NCI-H1105 treated with DMSO at 0.1 percent for 48 hours (cell line): ENCODE data around the gene KCNK10.

Experiments used
- DNase-seq: peaks from one replicate; lab custom pipeline; 2025; lab: John Stamatoyannopoulos, UW

The KCNK10 gene

DNA sequence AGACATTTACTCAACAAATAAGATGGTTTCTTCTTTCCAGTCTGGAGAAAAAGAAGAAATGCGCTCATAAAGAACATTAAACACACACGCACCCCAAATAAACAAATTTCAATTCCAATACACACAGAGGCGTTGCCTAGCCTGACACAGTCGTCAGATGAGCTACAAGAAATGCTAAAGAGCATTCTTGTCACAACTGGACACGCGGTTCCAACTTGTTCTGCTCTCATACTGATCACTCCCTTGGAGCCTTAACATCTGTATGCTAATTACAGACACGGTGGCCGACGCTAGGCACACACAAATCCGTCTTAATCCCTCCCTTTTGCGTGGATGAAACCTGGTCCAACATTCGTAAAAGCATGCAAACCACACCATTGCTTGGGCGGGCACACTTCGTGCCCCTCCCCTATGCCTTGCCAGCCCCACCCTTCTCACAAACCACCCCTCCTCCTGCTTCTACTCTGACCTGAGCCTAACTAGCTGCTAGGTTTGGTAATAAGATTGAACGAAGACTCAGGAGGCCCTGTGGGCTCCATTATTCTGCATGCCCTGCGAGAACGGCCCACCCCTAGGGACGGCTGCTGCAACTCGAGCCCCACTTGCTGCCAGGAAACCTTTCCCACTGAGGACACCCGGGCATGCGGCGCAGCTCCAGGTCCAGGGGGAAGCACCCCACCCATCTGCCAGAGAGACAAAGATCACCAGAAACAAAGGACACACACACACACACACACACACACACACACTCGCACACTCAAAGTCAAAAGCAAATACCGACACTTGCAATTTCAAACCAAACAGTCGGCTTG lies 1.2 kb downstream of the KCNK10 start:
- no peak for DNase-seq

DNA sequence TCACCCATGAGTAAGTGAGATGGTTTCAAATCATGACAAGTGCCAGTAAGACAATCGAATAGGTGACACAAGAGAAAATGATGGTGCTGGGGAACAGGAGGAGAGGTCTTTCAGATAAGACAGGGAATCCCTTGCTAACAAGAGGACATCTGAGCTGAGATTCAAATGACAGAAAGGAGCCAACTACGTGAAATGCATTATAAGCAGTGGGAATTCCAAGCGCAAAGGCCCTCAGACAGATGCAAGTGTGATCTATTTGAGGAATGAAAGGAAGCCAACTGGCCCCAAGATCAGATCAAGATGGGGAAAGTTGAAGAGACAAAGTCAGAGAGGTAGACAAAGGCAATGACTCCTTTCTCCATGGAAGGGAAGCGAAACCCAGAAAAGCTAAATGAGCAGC lies 4.7 kb downstream of the KCNK10 start:
- no peak for DNase-seq

DNA sequence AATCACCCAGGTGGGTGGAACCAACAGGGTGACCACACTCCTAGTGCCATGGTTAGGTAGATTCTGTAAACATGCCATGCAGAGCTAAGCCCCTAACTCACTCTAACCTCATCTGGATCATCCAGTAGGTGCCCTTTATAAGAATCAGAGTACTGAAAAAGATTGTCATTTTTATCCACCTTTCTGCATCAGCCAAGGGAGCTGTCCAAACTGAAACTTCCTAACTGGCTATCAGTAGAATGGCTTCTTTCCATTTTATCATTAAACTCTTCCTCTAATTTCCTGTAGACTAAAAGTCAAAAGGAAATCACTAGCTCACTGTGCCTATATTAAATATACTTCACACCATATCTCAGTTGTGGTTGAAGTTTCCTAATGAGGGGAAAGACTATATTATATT lies 6.5 kb downstream of the KCNK10 start:
- DNase-seq = no peak

DNA sequence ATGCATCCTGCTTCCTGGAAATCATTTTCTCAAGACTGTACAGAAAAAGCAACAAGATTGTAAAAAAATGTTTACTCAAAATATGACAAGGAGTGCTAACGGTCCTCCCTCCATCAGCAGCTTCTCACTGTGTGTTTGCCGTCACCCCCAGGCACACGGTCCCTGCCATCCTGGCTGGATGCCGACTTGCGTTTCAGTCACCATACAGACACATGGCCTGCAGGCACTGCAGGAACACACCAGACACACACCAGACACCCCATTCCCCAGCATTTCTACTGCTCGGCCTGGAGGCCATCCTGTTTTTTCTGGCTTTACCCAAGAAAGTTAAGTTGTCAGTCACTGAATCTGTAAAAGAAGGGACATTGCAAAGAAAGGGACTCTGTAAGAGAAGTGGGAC lies 10.8 kb downstream of the KCNK10 start:
- DNase-seq = no peak

DNA sequence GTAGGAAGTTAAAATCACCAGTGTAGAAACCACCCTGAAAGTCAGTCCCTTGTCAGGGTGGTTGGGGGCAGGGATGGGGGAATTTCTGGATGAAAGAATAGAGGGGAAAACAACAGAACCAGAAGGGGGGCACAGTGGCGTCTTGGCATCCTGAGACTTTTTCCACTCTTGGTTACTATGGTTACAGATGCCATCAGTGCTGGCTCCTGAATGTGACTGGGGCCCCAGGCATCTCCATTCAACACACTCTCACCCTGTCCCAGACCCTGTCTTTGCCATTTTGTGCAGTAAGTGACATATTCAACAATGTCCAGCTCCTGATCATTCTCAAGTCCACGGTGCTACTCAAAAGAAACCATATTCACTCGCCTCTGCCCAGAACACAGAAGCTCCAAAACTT lies 11.3 kb downstream of the KCNK10 start:
- DNase-seq = no peak

DNA sequence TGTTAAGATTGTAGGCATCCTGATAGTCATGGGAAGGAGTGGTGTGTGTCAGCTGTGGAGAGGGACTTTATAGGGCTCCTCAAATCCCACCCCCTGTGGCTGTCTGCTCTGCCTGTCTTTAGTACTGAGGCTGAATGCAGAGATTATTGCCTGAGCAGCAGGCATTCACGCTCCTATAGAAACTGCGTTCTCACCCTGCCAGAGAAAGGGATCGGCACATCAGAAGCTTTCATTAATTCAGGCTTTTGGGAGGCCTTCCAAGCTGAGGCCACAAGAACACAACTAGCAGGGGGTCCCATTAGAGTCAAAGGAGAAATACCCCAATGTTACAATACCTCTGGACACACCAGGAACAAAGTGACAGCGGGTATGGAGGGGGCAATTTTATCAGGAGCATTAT lies 12.6 kb downstream of the KCNK10 start:
- no peak for DNase-seq

DNA sequence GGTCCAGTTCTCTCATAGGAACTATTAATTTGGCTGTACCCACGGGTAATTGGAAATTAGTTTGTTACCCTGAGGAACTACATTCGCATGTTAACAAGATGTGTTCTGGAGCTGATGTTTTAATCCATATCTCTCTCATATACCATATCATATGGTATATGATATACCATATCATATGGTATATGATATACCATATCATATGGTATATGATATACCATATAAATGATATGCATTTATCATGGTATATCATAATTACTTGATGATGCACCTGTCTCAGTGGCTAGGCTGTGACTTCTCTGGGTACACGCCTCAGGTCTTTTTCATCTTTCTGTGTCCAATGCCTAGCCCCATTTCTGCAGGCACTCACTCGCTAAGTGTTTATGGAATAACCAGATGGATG lies 13.0 kb downstream of the KCNK10 start:
- DNase-seq = no peak

DNA sequence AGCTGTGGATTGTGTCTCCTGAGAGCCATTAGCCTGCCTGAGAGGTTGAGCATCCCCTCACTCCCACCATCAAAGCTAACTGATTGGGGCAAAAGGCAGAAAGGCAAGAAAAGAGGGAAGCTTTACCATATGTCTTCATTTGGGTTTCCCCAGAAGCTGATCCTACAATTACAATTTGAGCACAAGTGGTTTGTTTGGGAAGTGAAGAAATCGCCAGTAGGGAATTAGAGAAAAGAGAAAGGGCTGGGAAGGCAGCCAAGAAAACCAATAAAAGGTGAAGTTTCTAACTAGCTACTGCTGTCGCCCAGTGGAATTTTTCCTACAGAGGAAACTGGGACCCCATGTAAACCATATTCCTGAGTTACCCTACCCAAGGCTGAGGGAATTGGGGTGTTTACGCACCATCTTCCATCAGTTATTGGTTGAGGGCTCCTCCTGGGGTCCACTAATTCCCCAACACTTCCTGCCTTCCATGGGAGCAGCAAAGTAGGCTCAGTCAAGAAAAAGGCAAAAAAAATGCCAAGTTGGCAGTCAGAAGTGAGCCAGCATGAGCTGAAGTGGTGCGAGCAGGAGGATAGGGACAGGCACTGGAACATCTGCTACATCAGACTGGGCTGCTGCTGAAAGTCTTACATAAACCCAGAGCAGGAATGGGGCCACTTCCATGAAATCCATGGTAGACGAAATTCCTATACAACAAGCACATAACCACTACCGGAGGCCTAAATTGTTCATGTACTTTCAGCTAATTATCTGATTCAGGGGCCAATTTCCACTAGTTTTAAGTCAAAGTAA lies 17.3 kb downstream of the KCNK10 start:
- DNase-seq = peak; percentile 65

DNA sequence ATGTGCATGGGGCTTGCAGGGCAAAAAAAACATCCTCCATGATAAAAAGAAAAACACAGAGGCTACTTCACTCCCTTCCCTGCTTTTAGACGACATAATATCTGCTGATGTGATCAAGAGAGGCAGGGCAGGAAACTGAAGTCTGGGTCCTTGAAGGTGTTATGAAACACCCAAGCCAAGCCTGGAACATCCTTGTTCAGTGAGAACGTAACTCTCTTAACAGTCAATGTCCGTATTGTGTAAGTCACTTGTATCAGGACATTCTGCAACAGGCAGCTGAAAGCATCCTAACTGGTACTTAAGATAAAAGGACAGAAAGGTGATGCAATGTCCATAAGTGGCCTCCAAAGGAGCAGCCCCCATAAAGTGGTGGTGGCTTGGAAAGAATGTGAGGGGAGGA lies 20.0 kb downstream of the KCNK10 start:
- no peak for DNase-seq

DNA sequence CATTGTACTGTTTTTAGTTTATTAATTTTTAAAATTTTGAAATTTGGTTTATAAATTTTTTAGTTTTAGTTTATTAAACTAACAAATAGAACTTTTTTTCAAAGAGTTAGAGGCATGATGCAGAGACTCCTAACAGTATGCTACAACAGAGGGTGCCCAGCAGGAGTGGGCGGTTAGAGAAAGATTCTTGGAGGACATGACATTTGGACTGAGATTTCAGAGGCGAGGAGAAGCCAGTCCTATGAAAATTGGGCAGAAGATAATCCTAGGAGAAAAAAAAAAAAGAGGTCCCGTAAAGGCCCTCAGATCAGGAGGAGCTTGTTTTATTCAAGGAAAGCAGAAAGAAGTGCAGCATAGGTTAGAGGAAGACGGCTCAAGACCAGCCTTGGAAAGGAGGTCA lies 21.7 kb downstream of the KCNK10 start:
- no peak for DNase-seq

DNA sequence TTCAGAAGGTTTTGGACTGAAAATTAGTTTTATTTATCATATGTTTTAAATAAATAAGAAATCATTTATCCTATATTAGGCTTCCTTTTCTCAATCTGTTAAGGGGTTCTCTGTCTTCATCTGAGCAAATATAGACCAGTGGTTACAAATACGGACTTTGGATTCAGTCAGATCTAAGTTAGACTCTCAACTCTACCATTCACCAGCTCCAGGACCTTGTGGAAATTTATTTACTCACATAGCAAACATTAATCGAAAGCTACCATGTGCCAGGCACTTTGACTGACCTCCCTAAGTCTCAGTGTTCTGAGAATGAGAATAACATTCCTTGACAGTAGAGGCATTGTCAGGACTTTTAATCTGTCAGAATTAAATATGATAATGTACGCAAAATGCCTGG lies 22.3 kb downstream of the KCNK10 start:
- no peak for DNase-seq

DNA sequence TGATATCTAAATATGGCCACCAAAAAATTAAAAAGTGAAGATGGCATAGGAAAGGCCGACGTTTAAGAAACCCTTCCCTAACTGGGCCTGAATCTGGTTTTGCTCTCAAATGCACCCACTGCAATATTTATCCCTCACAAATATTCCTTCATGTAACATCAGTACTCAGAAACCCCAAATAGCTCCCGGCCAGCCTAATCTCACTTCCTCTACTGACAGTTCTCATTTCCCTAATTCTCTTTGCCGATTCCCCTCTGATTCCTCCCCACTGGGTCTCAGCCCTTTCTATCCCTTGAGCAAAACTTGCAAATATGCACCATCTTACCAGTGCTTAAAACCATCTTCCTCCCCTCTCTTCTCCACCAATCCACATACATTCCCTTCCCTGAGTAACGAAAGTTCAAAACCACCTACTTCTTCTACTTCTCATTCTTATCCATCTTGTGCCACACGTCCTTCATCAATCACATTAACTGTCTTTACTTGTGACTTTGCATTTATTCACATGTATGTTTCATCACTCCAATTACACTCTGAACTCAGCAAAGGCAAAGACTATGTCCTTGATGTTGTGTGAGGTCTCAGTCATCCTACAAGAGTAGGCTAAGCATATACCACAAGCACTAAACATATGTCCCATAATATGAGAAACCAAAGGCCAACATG lies 23.1 kb downstream of the KCNK10 start:
- no peak for DNase-seq

DNA sequence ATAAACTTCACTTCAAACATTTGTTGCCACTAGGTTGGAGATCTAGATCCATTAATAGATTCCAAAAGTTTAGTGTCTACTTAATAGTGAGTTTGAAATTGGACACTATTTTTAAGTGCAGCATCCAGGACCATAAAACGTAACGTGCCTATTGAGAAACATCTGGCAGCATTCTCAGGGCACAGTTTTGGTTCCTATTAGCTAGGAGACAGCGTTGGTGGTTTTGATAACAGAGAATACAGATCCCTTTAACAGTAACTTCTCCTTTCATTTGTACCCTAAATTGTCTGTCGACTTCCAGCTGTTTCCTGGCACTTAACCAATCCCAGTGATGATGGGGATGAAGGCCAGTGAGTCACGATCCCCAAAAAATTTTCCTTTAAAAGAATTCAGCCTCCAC lies 25.8 kb downstream of the KCNK10 start:
- no peak for DNase-seq

DNA sequence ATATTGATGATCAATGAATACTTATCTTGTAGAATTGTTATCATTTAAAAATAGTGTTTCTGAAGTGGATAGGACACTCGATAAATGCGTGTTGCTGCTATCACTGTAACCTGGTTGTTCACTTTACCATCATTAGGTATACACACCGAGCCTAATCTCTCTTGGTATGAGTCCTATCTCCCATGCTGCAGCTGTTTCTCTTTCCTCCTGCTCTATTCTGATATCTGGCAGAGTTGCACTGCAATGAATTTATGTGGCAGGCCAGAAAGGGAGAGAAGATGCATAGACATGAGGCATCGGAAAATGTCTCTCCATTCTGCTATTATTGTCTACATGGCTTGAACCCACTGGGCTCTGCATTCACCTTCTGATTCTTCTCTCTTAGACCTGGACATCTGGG lies 26.7 kb downstream of the KCNK10 start:
- no peak for DNase-seq

DNA sequence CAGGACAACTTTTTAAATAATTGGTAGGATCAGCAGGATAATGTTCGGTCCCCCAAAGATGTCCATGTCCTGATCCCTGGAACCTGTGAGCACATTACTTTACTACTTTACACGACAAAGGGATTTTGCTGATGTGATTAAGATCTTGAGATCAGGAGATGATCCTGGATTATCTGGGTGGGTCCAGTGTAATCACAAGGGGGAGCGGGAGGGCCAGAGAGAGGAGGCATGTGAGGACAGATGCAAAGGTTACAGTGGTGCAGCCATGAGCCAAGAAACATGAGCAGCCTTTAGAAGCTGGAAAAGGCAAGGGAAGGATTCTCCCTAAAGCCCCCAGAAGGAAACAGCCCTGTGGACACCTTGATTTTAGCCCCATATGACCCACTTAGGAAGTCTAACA lies 33.1 kb downstream of the KCNK10 start:
- DNase-seq = no peak

DNA sequence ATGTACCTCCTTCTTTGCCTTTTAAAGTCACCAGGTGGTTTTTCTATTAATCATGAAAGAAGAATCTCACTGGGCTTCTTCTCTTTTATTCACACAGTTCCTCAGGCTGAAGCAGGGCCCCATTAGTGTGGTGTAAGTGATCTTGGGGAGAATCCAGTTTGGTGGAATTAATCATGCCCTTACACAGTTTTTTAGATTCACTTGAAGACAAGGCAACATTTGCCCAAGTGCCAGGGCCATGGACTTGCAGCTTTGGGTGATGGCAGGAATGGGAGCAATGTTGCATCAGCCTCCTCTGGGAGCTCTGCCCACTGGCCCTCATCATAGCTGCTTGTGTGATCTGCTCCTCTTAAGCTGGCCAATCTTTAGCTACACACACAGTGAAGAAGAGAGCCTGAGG lies 33.8 kb downstream of the KCNK10 start:
- no peak for DNase-seq

DNA sequence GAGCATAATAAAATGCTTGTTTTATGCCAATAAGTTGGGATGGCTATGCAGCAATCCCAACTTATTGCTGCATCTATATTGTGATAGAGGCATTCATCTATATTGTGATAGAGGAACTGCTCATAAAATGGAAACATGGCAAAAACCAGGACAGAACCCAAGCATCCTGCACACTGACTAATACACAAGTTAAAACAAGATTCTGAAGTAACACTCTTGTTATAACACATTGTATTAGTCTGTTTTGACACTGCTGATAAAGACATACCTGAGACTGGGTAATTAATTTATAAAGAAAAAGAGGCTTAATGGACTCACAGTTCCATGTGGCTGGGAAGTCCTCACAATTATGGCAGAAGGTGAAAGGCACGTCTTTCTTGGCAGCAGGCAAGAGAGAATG lies 36.8 kb downstream of the KCNK10 start:
- DNase-seq = no peak

DNA sequence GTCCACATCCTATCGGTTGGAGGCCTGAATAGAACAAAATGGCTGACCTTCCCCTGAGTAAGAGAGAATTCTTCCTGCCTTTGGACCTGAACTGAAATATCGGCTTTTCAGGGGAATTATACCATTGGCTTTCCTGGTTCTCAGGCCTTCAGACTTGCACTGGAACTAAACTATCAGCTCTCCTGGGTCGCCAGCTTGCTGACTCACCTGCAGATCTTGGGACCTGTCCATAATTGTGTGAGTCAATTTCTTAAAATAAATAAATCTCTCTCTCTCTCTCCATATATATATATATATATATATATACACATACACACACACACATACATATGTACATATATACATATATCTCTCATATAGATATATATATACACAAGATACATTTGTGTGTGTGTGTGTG lies 41.6 kb downstream of the KCNK10 start:
- DNase-seq = no peak

DNA sequence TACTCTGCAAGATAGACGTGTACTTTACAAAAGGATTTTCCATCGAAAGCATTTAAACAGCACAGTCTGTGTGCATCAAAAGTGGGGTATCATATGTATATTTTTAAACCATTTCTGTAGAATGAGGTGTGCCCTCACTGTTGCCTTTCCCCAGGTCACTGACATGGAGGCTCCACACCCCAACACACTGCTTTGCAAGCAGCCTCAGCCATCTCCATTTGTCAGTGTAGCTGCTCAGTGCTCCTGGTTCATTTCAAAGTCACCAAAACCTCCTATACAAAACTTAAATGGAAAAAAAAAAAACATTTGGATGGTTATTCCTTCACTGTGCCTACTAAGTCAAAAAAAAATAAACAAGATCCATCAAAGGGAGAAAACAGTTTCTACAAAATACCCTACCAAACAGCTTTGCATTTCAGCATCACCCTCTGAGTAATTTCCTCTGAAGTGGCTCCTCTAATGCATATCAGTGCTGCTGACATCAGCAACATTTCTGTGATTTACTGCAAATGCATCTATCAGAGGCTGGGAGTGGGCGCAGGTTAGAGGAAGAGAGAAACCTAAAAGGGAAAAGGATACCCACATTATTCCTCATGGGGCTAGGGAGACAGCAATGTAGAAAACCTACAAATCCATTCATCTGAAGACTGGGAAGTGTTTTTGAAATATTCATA lies 46.0 kb downstream of the KCNK10 start:
- DNase-seq = peak; percentile 19

DNA sequence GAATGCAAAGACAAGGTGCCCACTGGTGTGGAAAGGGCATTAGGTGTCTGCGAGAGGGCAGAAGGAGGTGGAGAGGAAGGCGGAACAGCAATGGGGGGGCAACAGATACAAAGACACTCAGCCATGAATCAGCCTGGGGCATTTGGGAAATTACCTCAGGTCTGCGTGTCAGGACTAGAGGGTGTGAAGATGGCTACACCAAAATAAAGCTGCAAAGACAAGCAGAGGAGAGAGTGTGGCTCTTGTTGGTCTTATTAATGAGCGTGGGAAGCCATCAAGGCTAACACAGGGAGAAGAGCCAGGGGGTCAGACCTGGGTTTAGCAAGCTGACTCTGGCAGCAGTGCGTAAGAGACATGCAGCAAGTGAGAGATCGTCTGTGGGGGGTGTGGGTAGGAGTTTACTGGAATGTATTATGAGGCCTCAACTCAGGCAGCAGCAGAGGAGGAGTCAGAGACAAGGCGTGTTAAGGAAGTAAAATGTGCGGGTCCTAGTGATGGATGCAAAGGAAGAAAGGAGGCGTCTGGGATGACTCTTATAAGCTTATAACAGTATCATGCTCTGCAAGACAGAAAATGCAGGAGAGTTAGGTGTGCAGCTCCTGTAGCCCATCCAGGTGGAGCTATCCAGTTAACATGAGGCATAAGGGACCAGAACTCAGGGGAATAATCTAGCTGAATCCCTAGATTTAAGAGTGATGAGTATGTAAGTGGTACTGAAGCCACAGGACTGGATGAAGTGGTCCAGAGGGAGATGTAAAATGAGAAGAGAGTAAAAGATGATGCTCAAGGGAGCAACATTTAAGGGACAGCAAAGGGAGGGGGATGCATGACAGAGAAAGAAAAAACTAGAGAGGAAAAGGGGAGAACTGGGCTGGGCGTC lies 50.4 kb downstream of the KCNK10 start:
- DNase-seq = no peak

DNA sequence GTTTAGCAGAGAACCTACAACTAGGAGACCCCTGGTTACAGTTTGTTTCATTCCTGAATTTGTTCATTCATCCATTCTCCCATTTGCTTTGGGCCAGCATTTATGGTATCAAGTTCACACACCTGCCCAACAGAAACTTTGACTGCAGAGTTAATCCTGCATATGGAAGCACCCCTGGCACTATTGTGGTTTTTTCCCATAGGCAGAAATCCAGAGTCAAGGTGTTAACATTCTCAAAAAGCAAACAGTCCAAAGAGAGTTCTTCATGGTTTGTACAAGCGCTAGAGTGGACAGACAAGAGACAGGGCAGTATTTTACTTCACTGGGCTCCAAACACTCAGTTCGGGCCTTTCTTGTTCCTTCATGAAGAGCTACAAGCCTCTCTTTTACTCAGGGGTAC lies 51.9 kb downstream of the KCNK10 start:
- no peak for DNase-seq

DNA sequence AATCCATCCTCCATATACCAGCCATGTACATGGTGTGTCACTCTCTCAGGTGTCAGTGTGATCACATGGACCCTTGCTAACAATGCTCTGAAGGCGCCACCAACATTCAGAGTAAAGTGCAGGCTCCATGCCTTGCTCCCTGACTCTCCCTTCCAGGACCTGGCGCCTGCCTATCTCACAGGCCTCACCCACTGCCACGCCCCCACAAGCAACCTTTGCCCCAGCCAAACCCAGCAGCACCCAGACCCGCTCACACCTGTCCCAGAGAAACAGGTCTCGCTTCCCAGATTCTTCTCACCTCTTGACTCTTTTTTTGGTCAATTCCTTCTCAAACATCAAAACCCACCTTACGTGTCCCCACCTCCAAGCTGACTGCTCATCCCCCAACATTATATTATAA lies 52.3 kb downstream of the KCNK10 start:
- DNase-seq = no peak
